Endothelial cell of umbilical vein (primary cell): ENCODE results near the gene ENTPD1. TPM values are rescaled to one million over a fixed set of nuclear protein-coding genes. Genes with fewer than 3 reads are reported as not detected.
A peak's percentile ranks its signal among the peaks of the same experiment; 100 is the strongest.

Experiments
- BruUV-seq: library from RNA; stranded (reverse); fragments of 400-500 nt; replicated peaks from 2 replicates; lab custom pipeline; 2021; lab: Mats Ljungman, UMichigan
- CTCF ChIA-PET: fragments of 300-600, 350-600 bp; sonication (Branson Sonifier 250); formaldehyde crosslinking; loops from one replicate; lab custom pipeline; 2021; ENCODE audit warnings: antibody characterized with exemption, inconsistent platforms; lab: Charles Lee
- POLR2A ChIA-PET: fragments of 300-600, 350-600 bp; sonication (Branson Sonifier 250); formaldehyde crosslinking; loops from one replicate; lab custom pipeline; 2021; ENCODE audit warnings: antibody characterized with exemption, inconsistent platforms; lab: Charles Lee
- DNase-seq: peaks from one replicate; pipeline ENCODE4 v3.0.0-alpha.2; 2011; ENCODE audit warnings: low read depth, low spot score
- FAIRE-seq: peaks from 2 replicates; lab custom pipeline; 2011; peaks lifted over from hg19 to GRCh38; lab: Jason Lieb, UNC
- H2AFZ ChIP-seq: 2 replicates; pipeline ENCODE4 v1.6.0; 2012; ENCODE audit warnings: low read depth, low read length, control low read depth, inconsistent platforms
- H3K27ac ChIP-seq: 2 replicates; pipeline ENCODE4 v1.5.1; 2011; ENCODE audit warnings: low read depth, mild to moderate bottlenecking, control low read depth, low read length, moderate library complexity; ENCODE audit not compliant: insufficient read depth
- H3K27me3 ChIP-seq, 2 experiments: 2 replicates each; pipeline versions ENCODE4 v1.6.0 to v1.6.1; 2011; ENCODE audit warnings: low read length in 2 of 2, mixed read lengths in 1 of 2; ENCODE audit not compliant: control insufficient read depth in 2 of 2, insufficient read depth in 2 of 2
- H3K36me3 ChIP-seq, 2 experiments: 2 replicates in 1 of 2; 3 replicates in 1 of 2; pipeline ENCODE4 v1.5.1; 2011; ENCODE audit warnings: low read length in 2 of 2, mild to moderate bottlenecking in 1 of 2, moderate library complexity in 1 of 2; ENCODE audit not compliant: control insufficient read depth in 2 of 2, insufficient read depth in 2 of 2; ENCODE audit errors: extremely low read depth in 1 of 2
- H3K4me1 ChIP-seq: 3 replicates; pipeline ENCODE4 v1.5.1; 2011; ENCODE audit warnings: mild to moderate bottlenecking, low read length; ENCODE audit not compliant: control insufficient read depth, insufficient read depth; ENCODE audit errors: extremely low read depth
- H3K4me2 ChIP-seq: 2 replicates; pipeline ENCODE4 v1.6.1; 2011; ENCODE audit warnings: low read length, control low read depth, mixed read lengths; ENCODE audit not compliant: insufficient read depth
- H3K4me3 ChIP-seq, 3 experiments: fragments of 200-600 bp in 1 of 3; sonication (generic), shearing (Covaris generic) in 1 of 3; replicated peaks in 1 of 3; 2 replicates each; pipeline ENCODE4 v1.5.1; 2011 to 2016; ENCODE audit warnings: control low read depth in 3 of 3, low read length in 3 of 3, mild to moderate bottlenecking in 2 of 3, inconsistent platforms in 1 of 3, low read depth in 1 of 3, moderate library complexity in 1 of 3; ENCODE audit not compliant: insufficient read depth in 1 of 3
- H3K79me2 ChIP-seq: 2 replicates; pipeline ENCODE4 v1.6.0; 2012; ENCODE audit warnings: low read length, inconsistent platforms; ENCODE audit not compliant: control insufficient read depth, insufficient read depth
- H3K9ac ChIP-seq: replicated peaks from 2 replicates; pipeline ENCODE3; 2011; ENCODE audit warnings: low read length, control low read depth; ENCODE audit not compliant: insufficient read depth; ENCODE audit errors: extremely low read depth
- H3K9me1 ChIP-seq: replicated peaks from 3 replicates; pipeline ENCODE4 v1.6.0; 2011; ENCODE audit warnings: mild to moderate bottlenecking, low read length; ENCODE audit not compliant: control insufficient read depth, insufficient read depth; ENCODE audit errors: extremely low read depth
- H3K9me3 ChIP-seq: replicated peaks from 2 replicates; pipeline ENCODE4 v1.5.1; 2012; ENCODE audit warnings: low read length, inconsistent platforms; ENCODE audit not compliant: control insufficient read depth, insufficient read depth
- H4K20me1 ChIP-seq: replicated peaks from 2 replicates; pipeline ENCODE3; 2011; ENCODE audit warnings: mild to moderate bottlenecking, low read length; ENCODE audit not compliant: control insufficient read depth, insufficient read depth; ENCODE audit errors: extremely low read depth
- EZH2 ChIP-seq: IDR thresholded peaks from 2 replicates; pipeline ENCODE4 v1.6.1; 2012; ENCODE audit warnings: borderline replicate concordance, low read depth, mild to moderate bottlenecking, moderate library complexity, low read length, inconsistent platforms; ENCODE audit not compliant: severe bottlenecking
- FOS ChIP-seq: IDR thresholded peaks from 2 replicates; pipeline ENCODE4 v1.6.1; 2011; ENCODE audit warnings: mild to moderate bottlenecking, low read length, moderate library complexity, borderline replicate concordance; ENCODE audit not compliant: insufficient read depth
- GATA2 ChIP-seq: IDR thresholded peaks from 2 replicates; pipeline ENCODE4 v1.7.0; 2011; ENCODE audit warnings: low read depth, mild to moderate bottlenecking, moderate library complexity, mixed read lengths, low read length; ENCODE audit not compliant: insufficient read length, insufficient read depth
- JUN ChIP-seq: IDR thresholded peaks from 2 replicates; pipeline ENCODE4 v1.6.1; 2011; ENCODE audit warnings: borderline replicate concordance, low read depth; ENCODE audit not compliant: insufficient read length, insufficient read depth
- MYC ChIP-seq: IDR thresholded peaks from one replicate; pipeline ENCODE4 v1.6.1; 2011; ENCODE audit warnings: mild to moderate bottlenecking, low read depth, low read length
- POLR2A ChIP-seq: IDR thresholded peaks from 2 replicates; pipeline ENCODE4 v1.6.1; 2012; ENCODE audit warnings: low read depth, mild to moderate bottlenecking, control low read depth, low read length
- POLR2AphosphoS5 ChIP-seq: IDR thresholded peaks from 2 replicates; pipeline ENCODE4 v1.6.1; 2012; ENCODE audit warnings: low read depth, mild to moderate bottlenecking, control low read depth, low read length, moderate library complexity; ENCODE audit not compliant: insufficient read depth
- dilution Hi-C: fragments of 300-500 bp; cut with MboI; formaldehyde crosslinking; loops from one replicate; pipeline ENCODE4 v1.15.0; 2019; ENCODE audit warnings: low sequenced_read_pairs; ENCODE audit not compliant: extremely low pct_ligation_motif_present
- intact Hi-C: fragments of 100-400 bp; cut with micrococcal nuclease; formaldehyde crosslinking; loops from one replicate; pipeline ENCODE4 v1.10.0; 2022
- polyA plus RNA-seq, 4 experiments: library from polyadenylated mRNA; depleted of rRNA in 3 of 4; stranded (reverse) in 3 of 4; unstranded in 1 of 4; fragments of >200 nt; gene quantifications; 2 replicates each; pipeline versions ENCODE4 v1.2.1 to v1.2.3, GENCODE V29; 2011 to 2012; ENCODE audit warnings: missing spikeins in 1 of 4
- total RNA-seq: library from RNA; stranded (reverse); gene quantifications from 2 replicates; pipeline ENCODE4 v1.2.3, GENCODE V29; 2021
- TF ChIP-seq, protein P1 (sequence below), 2 donors: IDR thresholded peaks; 1 replicate in 1 of 2; 2 replicates in 1 of 2; pipeline ENCODE4 v1.5.1; 2011; ENCODE audit warnings: low read length in 2 of 2, mild to moderate bottlenecking in 2 of 2, moderate library complexity in 2 of 2, control low read depth in 1 of 2, inconsistent platforms in 1 of 2, low read depth in 1 of 2; ENCODE audit not compliant: insufficient read depth in 1 of 2; ENCODE audit errors: extremely low read depth in 1 of 2
- TF ChIP-seq, protein P2 (sequence below): IDR thresholded peaks from 2 replicates; pipeline ENCODE4 v1.6.1; 2011; ENCODE audit not compliant: insufficient read depth, insufficient read length

ENTPD1 gene
- total and polyA plus RNA-seq, 2 donors (not counting 3 experiments of a cell fraction or from before 2014, with no cell fraction given) = 10.2 to 23.0 TPM

DNA sequence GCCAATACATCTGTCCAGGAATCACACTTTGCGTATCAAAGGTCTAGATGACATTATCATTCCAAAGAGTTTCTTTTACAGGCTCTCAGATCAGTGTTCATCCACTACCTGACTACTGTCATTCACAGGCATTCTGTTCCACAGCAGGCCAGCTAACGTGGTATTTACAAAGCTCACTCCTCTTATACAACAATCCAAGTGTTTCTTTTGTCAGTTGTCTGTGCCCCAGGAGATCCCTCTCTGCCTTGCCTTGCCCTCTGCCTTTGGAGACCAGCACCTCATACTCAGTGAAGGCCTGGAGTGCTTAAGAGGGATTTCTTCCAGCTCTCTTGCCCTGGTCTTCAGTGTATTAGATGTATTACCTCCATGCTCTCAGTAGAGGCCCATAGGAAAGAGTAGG, 117.2 kb downstream of the ENTPD1 start:
- ChIA-PET POLR2A (no interaction called here), CTCF (interaction anchor here (1.6 to 1.7 kb wide), 2 partner anchors 8 to 179 kb away, joined by 7 read pairs; partner anchors contain the start of gene TCTN3)
- TF ChIP-seq EZH2 = no peak
- TF ChIP-seq FOS = no peak
- TF ChIP-seq MYC = no peak
- TF ChIP-seq, protein P1, sequence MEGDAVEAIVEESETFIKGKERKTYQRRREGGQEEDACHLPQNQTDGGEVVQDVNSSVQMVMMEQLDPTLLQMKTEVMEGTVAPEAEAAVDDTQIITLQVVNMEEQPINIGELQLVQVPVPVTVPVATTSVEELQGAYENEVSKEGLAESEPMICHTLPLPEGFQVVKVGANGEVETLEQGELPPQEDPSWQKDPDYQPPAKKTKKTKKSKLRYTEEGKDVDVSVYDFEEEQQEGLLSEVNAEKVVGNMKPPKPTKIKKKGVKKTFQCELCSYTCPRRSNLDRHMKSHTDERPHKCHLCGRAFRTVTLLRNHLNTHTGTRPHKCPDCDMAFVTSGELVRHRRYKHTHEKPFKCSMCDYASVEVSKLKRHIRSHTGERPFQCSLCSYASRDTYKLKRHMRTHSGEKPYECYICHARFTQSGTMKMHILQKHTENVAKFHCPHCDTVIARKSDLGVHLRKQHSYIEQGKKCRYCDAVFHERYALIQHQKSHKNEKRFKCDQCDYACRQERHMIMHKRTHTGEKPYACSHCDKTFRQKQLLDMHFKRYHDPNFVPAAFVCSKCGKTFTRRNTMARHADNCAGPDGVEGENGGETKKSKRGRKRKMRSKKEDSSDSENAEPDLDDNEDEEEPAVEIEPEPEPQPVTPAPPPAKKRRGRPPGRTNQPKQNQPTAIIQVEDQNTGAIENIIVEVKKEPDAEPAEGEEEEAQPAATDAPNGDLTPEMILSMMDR (IDR thresholded peaks at IDR 0.05; ENCODE audit: extremely low read depth in 1 of 2, insufficient read depth in 1 of 2, low read depth in 1 of 2, low read length in 2 of 2) = no peak
- no peak for TF ChIP-seq GATA2
- TF ChIP-seq, protein P2, sequence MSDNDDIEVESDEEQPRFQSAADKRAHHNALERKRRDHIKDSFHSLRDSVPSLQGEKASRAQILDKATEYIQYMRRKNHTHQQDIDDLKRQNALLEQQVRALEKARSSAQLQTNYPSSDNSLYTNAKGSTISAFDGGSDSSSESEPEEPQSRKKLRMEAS = no peak
- no peak for TF ChIP-seq POLR2AphosphoS5
- no peak for TF ChIP-seq POLR2A
- TF ChIP-seq JUN = no peak
- Histone ChIP-seq H3K4me1 (no peaks in the 10 kb centered on the region), H3K4me2 (no peak overlapping the region), H2AFZ (no peak overlapping the region), H3K27ac (no peak overlapping the region), H3K79me2 (no peaks in the 10 kb centered on the region), H3K4me3 (no peak overlapping the region), H3K9me1 (no peaks in the 10 kb centered on the region), H3K36me3 (peaks cover 0 to 3% of the 10 kb centered on the region in 2 experiments), H3K9me3 (no peaks in the 10 kb centered on the region), H3K27me3 (no peaks in the 10 kb centered on the region), H3K9ac (no peak overlapping the region), H4K20me1 (no peaks in the 10 kb centered on the region)
- BruUV-seq = TSS peak; percentile 9
- no peak for FAIRE-seq
- DNase-seq = no peak
- intact Hi-C loops = no loop called here
- dilution Hi-C loops = no loop called here
